ENCODE data around the gene CNIH3.

DNA sequence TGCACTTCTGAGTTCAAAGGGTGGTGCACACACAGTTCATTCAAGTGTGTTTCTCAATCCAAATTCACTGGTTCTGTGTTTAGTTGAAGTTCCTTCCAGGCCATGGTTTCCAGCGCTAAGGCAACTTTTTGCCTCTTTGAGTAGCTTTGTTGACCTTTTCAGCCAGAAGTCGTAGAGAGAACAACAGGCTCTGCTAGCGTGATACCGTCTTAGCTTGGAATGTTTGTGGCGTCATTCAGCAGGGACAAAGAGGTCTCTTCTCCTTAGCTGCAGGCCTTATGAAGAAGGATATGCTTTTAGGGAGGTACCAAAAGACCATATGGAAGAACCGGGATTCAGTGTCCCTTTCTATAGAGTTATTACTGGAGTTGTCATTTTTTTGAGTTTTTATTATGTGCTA, 65.7 kb downstream of the CNIH3 start:
- TF ChIP-seq MAX (IDR thresholded peaks at IDR 0.05) (no peak), FOXM1 (IDR thresholded peaks at IDR 0.05; ENCODE audit: borderline replicate concordance, low read depth) (no peak), YY1 (IDR thresholded peaks at IDR 0.05; ENCODE audit: low read depth) (no peak), CEBPB (IDR thresholded peaks at IDR 0.05) (no peak), TAF1 (IDR thresholded peaks at IDR 0.05; ENCODE audit: low read depth) (no peak), EGR1 (IDR thresholded peaks at IDR 0.05) (no peak), RAD21 (IDR thresholded peaks at IDR 0.05; ENCODE audit: low read depth) (no peak), TEAD4 (IDR thresholded peaks at IDR 0.05) (no peak), EP300 (IDR thresholded peaks at IDR 0.05; ENCODE audit: borderline replicate concordance) (no peak)
- TF ChIP-seq, protein P1, sequence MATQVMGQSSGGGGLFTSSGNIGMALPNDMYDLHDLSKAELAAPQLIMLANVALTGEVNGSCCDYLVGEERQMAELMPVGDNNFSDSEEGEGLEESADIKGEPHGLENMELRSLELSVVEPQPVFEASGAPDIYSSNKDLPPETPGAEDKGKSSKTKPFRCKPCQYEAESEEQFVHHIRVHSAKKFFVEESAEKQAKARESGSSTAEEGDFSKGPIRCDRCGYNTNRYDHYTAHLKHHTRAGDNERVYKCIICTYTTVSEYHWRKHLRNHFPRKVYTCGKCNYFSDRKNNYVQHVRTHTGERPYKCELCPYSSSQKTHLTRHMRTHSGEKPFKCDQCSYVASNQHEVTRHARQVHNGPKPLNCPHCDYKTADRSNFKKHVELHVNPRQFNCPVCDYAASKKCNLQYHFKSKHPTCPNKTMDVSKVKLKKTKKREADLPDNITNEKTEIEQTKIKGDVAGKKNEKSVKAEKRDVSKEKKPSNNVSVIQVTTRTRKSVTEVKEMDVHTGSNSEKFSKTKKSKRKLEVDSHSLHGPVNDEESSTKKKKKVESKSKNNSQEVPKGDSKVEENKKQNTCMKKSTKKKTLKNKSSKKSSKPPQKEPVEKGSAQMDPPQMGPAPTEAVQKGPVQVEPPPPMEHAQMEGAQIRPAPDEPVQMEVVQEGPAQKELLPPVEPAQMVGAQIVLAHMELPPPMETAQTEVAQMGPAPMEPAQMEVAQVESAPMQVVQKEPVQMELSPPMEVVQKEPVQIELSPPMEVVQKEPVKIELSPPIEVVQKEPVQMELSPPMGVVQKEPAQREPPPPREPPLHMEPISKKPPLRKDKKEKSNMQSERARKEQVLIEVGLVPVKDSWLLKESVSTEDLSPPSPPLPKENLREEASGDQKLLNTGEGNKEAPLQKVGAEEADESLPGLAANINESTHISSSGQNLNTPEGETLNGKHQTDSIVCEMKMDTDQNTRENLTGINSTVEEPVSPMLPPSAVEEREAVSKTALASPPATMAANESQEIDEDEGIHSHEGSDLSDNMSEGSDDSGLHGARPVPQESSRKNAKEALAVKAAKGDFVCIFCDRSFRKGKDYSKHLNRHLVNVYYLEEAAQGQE (IDR thresholded peaks at IDR 0.05; ENCODE audit: low read depth), result no peak
